Activated CD8-positive, alpha-beta memory T cell treated with anti-CD3 and anti-CD28 coated beads, Interleukin-2, amount 10 ng/mL, durations not matched to agents 7 days and 5 days (primary cell): ENCODE data around the gene GRIN2A. TPM values are rescaled to one million over a fixed set of nuclear protein-coding genes. Genes with fewer than 3 reads are reported as not detected.

ENCODE experiments used
- ATAC-seq: fragments of 150-1000 bp; cut with Tn5 transposase; one replicate; pipeline ENCODE4 v1.10.0; 2021; ENCODE audit warnings: moderate library complexity
- CTCF ChIA-PET: fragments of 350-600 bp; sonication (Branson Sonifier 250); formaldehyde crosslinking; loops from one replicate; lab custom pipeline; 2021; ENCODE audit warnings: antibody characterized with exemption; lab: Charles Lee
- DNase-seq: peaks from one replicate; pipeline ENCODE4 v3.0.0-alpha.2; 2020
- H3K27ac Mint-ChIP-seq: one replicate; pipeline ENCODE4 v1.8.0; 2021; ENCODE audit warnings: mild to moderate bottlenecking, mixed read lengths
- H3K27me3 Mint-ChIP-seq: one replicate; pipeline ENCODE4 v1.8.0; 2021; ENCODE audit warnings: mixed read lengths
- H3K36me3 Mint-ChIP-seq: one replicate; pipeline ENCODE4 v1.8.0; 2021; ENCODE audit warnings: mild to moderate bottlenecking, mixed read lengths
- H3K4me1 Mint-ChIP-seq: one replicate; pipeline ENCODE4 v1.8.0; 2021; ENCODE audit warnings: mixed read lengths
- H3K4me3 Mint-ChIP-seq: one replicate; pipeline ENCODE4 v1.8.0; 2021; ENCODE audit warnings: mild to moderate bottlenecking, moderate library complexity, mixed read lengths
- H3K9me3 Mint-ChIP-seq: one replicate; pipeline ENCODE4 v1.8.0; 2022; ENCODE audit warnings: low read depth, mixed read lengths
- total RNA-seq, 2 experiments: library from RNA; stranded (reverse); gene quantifications; one replicate each; pipeline ENCODE4 v1.2.3, GENCODE V29; 2021

Gene GRIN2A
- not detected for total RNA-seq

GRCh38 chr16:10182222-10183053, at the start of gene GRIN2A:
TSS of gene GRIN2A (minus strand) at chr16:10182428. CDS start at chr16:10180411, 2,017 bp downstream.
- H3K4me3 Mint-ChIP-seq = no peak within 1 kb of the TSS
- H3K27me3 Mint-ChIP-seq = peaks cover 43% of the 10 kb centered on the region
- no peak for ATAC-seq
- H3K4me1 Mint-ChIP-seq = peaks cover 2% of the 10 kb centered on the region
- CTCF ChIA-PET = interaction anchor here (1.0 kb wide), 1 partner anchor 1044 kb away, joined by 5 read pairs; no protein-coding TSS in a partner anchor
- DNase-seq = no peak
- H3K27ac Mint-ChIP-seq = no peak within 1 kb of the TSS
- H3K36me3 Mint-ChIP-seq = no peaks in the 10 kb centered on the region
- no peaks in the 10 kb centered on the region for H3K9me3 Mint-ChIP-seq

DNA sequence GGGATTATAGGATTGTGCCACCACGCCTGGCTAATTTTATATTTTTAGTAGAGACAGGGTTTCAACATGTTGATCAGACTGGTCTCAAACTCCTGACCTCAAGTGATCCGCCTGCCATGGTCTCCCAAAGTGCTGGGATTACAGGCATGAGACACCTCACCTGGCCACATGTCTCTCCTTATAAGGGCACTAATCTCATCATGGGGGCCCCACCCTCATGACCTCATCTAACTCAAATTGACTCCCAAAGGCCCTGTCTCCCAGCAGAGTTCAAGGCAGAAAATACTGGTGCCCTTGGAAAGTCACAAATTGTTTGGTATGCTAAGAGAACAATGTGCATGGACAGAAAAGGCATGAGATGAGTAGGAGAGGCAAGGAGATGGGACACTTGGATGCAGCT, 49.3 kb upstream of the GRIN2A start:
- peaks cover 4% of the 10 kb centered on the region for H3K9me3 Mint-ChIP-seq
- DNase-seq (no peak), ATAC-seq (no peak)
- CTCF ChIA-PET = no interaction called here
- H3K27me3 Mint-ChIP-seq = peaks cover 4% of the 10 kb centered on the region
- no peaks in the 10 kb centered on the region for H3K4me1 Mint-ChIP-seq
- no peaks in the 10 kb centered on the region for H3K36me3 Mint-ChIP-seq
- no peak overlapping the region for H3K27ac Mint-ChIP-seq
- no peak overlapping the region for H3K4me3 Mint-ChIP-seq

DNA sequence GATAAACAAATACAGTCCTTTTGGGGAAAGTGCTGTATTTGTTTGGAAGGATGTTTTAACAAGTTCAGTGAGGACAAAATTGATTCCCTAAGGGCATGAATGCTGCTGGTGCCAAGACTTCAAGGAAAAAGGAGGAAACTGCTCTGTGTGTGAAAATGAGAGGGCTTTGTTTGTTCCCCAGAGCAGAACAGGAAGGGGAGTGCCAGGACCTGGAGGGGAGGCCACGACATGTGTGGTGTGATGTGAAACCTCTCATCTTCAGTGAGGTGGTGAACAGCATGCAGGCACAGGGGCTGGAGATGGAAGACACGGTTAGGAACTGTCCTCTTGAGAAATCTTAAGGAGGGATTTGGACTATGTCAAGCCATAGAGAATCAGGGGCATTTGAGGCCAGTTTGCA, 46.6 kb upstream of the GRIN2A start:
- H3K27me3 Mint-ChIP-seq = peaks cover 4% of the 10 kb centered on the region
- peaks cover 4% of the 10 kb centered on the region for H3K9me3 Mint-ChIP-seq
- no peak overlapping the region for H3K27ac Mint-ChIP-seq
- ATAC-seq (no peak), DNase-seq (no peak)
- CTCF ChIA-PET = no interaction called here
- H3K4me1 Mint-ChIP-seq = no peaks in the 10 kb centered on the region
- H3K36me3 Mint-ChIP-seq = no peaks in the 10 kb centered on the region
- no peak overlapping the region for H3K4me3 Mint-ChIP-seq

- CTCF ChIA-PET = no interaction called here
- no peak for ATAC-seq
- no peaks in the 10 kb centered on the region for H3K4me1 Mint-ChIP-seq
These were observed 44.7 kb upstream of the GRIN2A start for GRCh38 chr16:10226987-10227306.

DNA sequence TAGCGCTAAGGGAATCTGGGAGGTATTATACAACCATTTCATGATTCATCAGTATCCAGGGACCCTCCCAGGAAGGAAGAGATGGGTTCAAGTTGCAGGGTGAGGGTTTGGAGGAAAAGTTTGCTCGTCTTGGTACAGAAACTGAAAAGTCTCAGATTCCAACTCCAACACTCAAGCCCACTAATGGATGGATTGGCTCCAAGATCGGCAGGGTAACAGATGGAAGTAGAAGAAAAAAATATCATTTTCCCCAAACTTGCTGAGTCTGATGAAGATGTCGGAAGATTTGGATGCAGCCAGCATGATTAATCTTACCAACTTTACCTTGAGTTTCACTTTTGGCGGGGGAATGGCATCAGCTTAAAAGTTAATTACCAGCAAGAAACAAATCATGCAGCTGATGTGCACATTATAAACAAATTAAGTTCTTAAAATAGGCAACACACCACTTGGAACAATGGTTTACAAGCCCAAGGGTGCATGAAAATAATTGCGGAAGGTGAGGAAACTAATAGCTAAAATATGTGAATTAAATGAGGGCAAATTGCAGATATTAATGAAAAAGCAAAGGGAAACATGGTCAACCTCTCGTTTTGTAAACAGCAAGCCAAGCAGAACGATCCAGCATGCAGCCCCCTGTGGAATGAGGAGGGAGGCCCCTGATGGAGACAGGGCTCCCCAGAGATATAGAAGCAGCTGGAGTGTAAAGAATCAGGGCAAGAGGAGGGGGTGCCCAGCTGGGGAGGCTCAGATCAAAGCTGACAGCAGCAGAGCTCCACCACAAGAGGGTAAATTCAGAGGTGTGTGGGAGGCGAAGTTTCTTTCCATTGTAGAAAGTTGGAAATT, 44.1 kb upstream of the GRIN2A start:
- no peak for ATAC-seq
- Mint-ChIP-seq H3K27me3 (no peaks in the 10 kb centered on the region), H3K4me3 (no peak overlapping the region), H3K36me3 (no peaks in the 10 kb centered on the region), H3K9me3 (no peaks in the 10 kb centered on the region), H3K4me1 (no peaks in the 10 kb centered on the region), H3K27ac (no peak overlapping the region)
- DNase-seq = no peak
- CTCF ChIA-PET = no interaction called here

More at GRCh38 chr16:10226987-10227306, 44.7 kb upstream of the GRIN2A start:
- peaks cover 4% of the 10 kb centered on the region for H3K9me3 Mint-ChIP-seq
- H3K27ac Mint-ChIP-seq = no peak overlapping the region
- no peaks in the 10 kb centered on the region for H3K36me3 Mint-ChIP-seq
- no peak for DNase-seq
- no peaks in the 10 kb centered on the region for H3K27me3 Mint-ChIP-seq
- H3K4me3 Mint-ChIP-seq = no peak overlapping the region

DNA sequence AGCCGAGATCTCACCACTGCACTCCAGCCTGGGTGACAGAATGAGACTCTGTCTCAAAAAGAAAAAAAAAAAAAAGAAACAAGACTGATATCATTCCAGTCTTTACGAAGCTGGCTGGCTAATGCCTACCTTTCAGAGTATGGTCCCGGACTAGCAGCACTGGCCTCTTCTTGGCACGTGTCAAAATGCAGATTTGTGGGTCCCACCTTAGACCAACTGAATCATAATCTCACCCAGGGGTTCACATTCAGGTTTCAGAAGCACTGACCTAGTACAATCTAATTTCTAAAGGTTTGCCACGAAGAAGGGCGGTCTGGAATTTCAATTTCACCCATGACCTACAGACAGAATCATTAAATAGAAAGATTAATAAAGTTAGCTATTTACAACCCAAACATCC, 43.4 kb upstream of the GRIN2A start:
- H3K9me3 Mint-ChIP-seq = no peaks in the 10 kb centered on the region
- no peaks in the 10 kb centered on the region for H3K27me3 Mint-ChIP-seq
- no peak overlapping the region for H3K27ac Mint-ChIP-seq
- H3K4me1 Mint-ChIP-seq = no peaks in the 10 kb centered on the region
- H3K36me3 Mint-ChIP-seq = no peaks in the 10 kb centered on the region
- ATAC-seq (no peak), DNase-seq (no peak)
- no peak overlapping the region for H3K4me3 Mint-ChIP-seq
- CTCF ChIA-PET = no interaction called here

DNA sequence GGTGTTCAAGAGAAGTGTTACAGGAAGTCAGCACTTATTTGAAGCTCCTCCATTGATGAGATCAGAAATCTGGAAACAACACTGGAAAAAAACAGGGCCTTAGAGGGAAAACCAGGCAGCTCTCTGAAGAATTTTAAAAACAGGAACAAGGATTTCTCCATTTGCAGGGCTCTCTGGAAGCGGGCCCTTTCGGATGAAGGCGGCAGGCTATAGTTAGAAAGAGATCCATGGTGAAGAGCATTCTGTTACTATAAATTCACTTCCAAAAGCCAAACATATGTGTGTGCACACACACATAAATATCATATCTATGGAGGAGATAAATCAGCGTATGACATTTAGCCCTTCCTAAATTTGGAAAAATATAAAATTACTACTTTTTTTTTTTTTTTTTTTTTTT, 42.6 kb upstream of the GRIN2A start:
- Mint-ChIP-seq H3K4me1 (no peaks in the 10 kb centered on the region), H3K27me3 (no peaks in the 10 kb centered on the region), H3K27ac (no peak overlapping the region), H3K4me3 (no peak overlapping the region), H3K36me3 (no peaks in the 10 kb centered on the region), H3K9me3 (no peaks in the 10 kb centered on the region)
- no peak for ATAC-seq
- CTCF ChIA-PET = no interaction called here
- DNase-seq = no peak

DNA sequence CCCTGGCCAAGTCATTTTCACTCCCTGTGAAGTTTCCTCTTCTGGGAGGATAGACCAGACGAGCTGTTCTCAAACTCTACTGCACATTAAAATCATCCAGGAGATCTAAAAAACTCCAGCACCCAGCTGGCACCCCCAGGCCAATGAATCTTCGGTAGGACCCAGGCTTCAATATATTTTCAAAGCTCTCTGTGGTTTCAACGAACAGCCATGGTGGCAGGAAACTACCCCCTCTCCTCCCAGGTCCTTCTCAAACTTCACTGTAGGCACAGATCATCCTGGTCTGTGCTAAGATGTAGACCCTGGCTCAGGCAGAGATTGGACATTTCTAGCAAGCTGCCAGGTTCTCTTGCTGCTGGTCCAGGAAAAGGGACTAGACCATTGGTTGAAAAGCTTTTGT, 38.7 kb upstream of the GRIN2A start:
- CTCF ChIA-PET = no interaction called here
- Mint-ChIP-seq H3K27ac (no peak overlapping the region), H3K27me3 (no peaks in the 10 kb centered on the region), H3K4me1 (no peaks in the 10 kb centered on the region), H3K4me3 (no peak overlapping the region), H3K9me3 (no peaks in the 10 kb centered on the region), H3K36me3 (no peaks in the 10 kb centered on the region)
- DNase-seq (no peak), ATAC-seq (no peak)

DNA sequence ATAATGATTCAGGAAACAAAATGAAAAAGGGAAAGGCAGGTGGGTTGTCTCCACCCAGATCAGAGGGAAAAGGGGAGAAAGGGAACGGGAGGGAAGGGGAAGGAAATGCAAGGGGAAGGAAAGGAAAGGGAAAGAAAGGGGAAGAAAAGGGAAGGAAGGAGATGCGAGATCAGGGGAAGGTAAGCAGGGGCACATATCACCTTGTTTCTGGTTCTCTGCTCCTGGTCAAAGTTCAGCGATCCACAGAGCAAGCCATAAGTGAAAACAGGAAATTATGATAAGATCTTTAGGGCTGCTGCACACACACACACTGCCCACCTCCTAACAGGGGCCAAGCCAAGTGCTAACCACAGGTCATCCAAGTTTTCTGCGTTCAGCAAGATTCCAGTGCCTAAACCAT, 37.5 kb upstream of the GRIN2A start:
- Mint-ChIP-seq H3K36me3 (no peaks in the 10 kb centered on the region), H3K4me3 (no peak overlapping the region), H3K27me3 (no peaks in the 10 kb centered on the region), H3K4me1 (no peaks in the 10 kb centered on the region), H3K27ac (no peak overlapping the region), H3K9me3 (no peaks in the 10 kb centered on the region)
- DNase-seq (no peak), ATAC-seq (no peak)
- CTCF ChIA-PET = no interaction called here

GRCh38 chr16:10218490-10219206, 36.4 kb upstream of the GRIN2A start:
- Mint-ChIP-seq H3K27me3 (no peaks in the 10 kb centered on the region), H3K4me3 (no peak overlapping the region), H3K27ac (no peak overlapping the region), H3K36me3 (no peaks in the 10 kb centered on the region), H3K4me1 (no peaks in the 10 kb centered on the region), H3K9me3 (no peaks in the 10 kb centered on the region)
- CTCF ChIA-PET = no interaction called here
- ATAC-seq (no peak), DNase-seq (no peak)

- no peaks in the 10 kb centered on the region for H3K9me3 Mint-ChIP-seq
- H3K4me1 Mint-ChIP-seq = no peaks in the 10 kb centered on the region
These were observed 31.5 kb upstream of the GRIN2A start for GRCh38 chr16:10213748-10214147.

GRCh38 chr16:10210944-10211343, 28.7 kb upstream of the GRIN2A start:
- H3K36me3 Mint-ChIP-seq = no peaks in the 10 kb centered on the region
- CTCF ChIA-PET = no interaction called here
- ATAC-seq (no peak), DNase-seq (no peak)
- H3K9me3 Mint-ChIP-seq = no peaks in the 10 kb centered on the region
- H3K27me3 Mint-ChIP-seq = no peaks in the 10 kb centered on the region
- no peak overlapping the region for H3K4me3 Mint-ChIP-seq
- no peaks in the 10 kb centered on the region for H3K4me1 Mint-ChIP-seq
- H3K27ac Mint-ChIP-seq = no peak overlapping the region

More at GRCh38 chr16:10213748-10214147, 31.5 kb upstream of the GRIN2A start:
- Mint-ChIP-seq H3K27ac (no peak overlapping the region), H3K27me3 (no peaks in the 10 kb centered on the region), H3K4me3 (no peak overlapping the region), H3K36me3 (no peaks in the 10 kb centered on the region)
- no peak for DNase-seq
- no peak for ATAC-seq
- CTCF ChIA-PET = no interaction called here

- CTCF ChIA-PET = no interaction called here
- no peaks in the 10 kb centered on the region for H3K36me3 Mint-ChIP-seq
These were observed 24.6 kb upstream of the GRIN2A start for GRCh38 chr16:10206865-10207264.

More at GRCh38 chr16:10206865-10207264, 24.6 kb upstream of the GRIN2A start:
- DNase-seq = no peak
- Mint-ChIP-seq H3K27ac (no peak overlapping the region), H3K9me3 (no peaks in the 10 kb centered on the region), H3K27me3 (no peaks in the 10 kb centered on the region), H3K4me1 (no peaks in the 10 kb centered on the region), H3K4me3 (no peak overlapping the region)
- no peak for ATAC-seq
